Medulla oblongata (tissue), 1 donor: Measurements from ENCODE around the gene GADL1.
A peak's percentile ranks its signal among the peaks of the same experiment; 100 is the strongest.

Experiments used
- DNase-seq: peaks from one replicate; pipeline ENCODE4 v3.0.0-alpha.2; 2015; ENCODE audit errors: extremely low spot score

GADL1 gene, protein sequence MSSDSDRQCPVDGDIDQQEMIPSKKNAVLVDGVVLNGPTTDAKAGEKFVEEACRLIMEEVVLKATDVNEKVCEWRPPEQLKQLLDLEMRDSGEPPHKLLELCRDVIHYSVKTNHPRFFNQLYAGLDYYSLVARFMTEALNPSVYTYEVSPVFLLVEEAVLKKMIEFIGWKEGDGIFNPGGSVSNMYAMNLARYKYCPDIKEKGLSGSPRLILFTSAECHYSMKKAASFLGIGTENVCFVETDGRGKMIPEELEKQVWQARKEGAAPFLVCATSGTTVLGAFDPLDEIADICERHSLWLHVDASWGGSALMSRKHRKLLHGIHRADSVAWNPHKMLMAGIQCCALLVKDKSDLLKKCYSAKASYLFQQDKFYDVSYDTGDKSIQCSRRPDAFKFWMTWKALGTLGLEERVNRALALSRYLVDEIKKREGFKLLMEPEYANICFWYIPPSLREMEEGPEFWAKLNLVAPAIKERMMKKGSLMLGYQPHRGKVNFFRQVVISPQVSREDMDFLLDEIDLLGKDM

DNA sequence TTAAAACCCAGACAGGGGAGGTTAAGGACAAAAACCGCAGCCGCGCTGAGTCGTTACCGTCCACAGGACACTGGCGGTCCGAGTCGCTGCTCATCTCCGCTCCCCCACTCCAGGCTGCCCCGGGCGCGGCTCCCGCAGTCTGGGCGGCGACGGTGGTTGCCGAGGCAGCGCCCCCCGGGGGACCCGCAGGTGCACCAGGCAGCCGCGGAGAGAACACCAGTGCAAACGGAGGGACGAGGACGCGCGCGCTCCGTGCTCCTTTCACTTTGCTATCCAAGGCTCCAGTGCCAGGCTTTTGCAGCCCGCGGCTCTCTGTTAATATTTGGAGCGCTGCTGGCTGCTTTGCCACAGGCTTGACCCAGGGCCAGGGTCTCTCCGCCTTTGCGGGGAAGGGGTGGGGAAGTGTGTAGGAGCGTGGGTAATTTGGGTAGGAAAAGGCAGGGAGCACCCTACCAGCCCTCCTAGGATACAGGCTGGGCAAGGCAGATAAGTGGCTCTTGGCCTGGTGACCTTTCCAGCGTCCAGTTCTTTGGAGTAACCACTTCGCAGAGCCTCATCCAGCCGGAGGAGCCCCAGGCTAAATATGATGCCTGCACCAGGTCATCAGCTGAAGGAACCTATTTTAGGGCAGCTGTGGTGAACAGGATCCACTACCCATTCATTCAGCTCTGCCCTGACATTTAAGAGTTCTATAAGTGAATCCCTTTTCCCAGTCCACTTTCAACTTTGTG, at the start of gene GADL1:
TSS of gene GADL1 (minus strand) at position 141 of the 731 bp plus-strand sequence. CDS start at position 94, 47 bp downstream.
- no peak for DNase-seq

DNA sequence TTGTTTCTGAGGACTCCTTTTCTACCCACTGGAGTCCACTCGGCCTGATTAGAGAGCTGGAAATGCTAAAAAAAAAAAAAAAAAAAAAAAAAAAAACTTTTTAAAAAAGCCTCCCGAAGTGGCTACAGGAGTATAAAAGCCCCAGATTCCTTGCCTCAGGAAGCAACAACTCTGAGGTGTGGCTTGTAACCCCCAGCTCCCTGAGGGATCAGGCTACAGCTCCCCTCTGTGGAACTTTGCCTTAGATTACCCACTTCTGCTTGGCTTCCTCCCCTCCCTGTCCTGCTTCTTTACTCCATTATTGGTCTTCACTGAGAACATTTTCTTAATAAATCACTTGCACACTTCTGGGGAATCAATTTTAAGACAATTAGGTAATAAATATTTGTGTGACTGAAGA, 49.7 kb upstream of the GADL1 start:
- DNase-seq = no peak

DNA sequence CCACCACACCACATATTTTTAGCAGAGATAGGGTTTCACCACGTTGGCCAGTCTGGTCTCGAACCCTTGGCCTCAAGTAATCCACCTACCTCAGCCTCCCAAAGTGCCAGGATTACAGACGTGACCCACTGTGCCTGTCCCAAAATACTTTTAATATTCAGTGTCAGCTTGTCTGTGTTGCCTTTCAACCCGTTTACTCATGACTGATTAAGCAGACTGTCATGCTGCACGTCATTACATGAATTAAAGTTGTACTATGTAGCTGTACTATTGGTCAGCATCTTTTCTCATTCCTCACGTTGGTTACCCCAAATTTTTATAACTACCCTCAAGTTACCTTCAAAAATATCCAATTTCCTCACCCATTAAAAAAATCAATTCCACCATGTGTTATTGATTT, 48.7 kb upstream of the GADL1 start:
- DNase-seq = no peak

DNA sequence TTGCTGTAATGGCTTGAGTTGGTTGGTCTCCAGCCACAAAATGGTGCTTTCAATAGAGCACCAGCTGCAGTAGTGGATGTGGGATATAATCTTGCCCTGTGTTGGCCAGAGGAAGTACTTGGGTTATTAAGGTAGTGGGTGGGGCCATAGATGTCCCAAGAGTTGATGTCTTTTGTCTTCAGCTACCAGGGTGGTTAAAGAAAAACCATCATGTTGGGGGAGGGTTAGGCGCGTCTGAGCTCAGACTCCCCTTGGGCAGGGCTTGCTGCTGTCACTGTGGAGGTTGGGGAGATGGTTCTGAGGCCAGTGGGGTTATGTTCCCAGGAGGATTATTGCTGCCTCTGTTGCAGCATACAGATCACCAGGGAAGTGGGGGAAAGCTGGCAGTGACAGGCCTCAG, 46.9 kb upstream of the GADL1 start:
- no peak for DNase-seq

DNA sequence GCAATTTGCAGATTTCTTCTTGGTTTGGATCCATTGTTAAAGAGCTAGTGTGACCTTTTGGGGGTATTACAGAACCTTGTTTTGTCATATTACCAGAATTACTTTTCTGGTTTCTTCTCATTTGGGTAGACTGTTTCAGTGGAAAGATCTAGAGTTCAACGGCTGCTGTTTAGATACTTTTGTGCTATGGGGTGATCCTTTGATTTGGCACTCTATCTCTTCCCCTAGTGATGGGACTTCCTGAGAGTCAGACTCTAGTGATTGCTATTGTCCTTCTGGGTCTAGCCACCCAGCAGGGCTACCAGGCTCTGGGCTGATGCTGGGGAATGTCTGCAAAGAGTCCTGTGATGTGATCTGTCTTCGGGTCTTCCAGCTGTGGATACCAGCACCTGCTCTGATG, 46.3 kb upstream of the GADL1 start:
- no peak for DNase-seq

DNA sequence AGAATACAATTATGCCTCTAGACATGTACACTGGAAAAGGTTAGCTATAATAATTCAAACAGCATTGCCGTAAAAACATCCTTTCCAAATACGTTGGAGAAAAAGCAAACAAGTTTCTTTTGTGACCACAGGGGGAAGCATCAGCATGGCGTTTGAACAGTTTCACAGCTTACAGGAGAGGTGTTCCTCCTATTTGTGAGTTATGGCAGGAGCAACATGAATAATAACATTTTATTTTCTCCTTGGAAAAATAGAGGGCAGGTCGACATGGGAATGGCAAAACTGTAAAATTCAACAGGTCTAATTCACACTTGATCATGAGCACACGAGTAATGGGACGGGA, 39.7 kb upstream of the GADL1 start:
- peak; percentile 10 for DNase-seq

DNA sequence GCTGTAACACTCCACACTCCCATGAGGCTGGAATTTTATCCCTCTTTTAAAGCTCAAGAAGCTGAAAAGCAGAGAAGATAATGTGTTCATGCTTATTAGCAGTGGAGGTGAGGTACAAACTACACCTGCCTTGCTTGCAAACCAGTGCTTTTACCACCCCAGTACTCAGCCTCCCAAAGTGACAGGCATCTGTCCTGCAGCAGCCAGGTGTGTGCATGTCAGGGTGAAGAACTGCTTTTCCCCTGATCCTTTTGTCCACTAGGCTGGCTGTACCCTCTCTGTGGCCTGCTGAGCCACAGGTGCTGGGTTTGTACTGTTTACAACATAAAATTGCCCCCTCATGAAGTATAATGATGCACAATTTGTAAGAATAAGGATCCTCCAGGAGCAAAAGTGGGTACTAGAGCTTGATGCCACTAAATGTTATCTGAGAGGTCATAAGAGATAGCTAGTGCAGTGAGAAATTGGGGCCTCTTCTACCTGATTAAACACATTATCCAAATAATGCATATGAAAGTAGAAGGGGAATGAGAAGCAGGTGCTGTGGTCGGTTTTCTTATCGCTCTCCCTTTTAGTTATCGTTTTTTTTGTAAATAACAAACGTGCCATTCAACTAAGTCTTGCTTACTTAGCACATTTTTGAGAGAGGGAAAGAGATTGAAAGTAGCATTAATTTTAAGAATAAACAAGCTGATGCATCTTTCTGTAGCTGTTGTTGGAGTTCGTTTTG, 39.2 kb upstream of the GADL1 start:
- DNase-seq = no peak

DNA sequence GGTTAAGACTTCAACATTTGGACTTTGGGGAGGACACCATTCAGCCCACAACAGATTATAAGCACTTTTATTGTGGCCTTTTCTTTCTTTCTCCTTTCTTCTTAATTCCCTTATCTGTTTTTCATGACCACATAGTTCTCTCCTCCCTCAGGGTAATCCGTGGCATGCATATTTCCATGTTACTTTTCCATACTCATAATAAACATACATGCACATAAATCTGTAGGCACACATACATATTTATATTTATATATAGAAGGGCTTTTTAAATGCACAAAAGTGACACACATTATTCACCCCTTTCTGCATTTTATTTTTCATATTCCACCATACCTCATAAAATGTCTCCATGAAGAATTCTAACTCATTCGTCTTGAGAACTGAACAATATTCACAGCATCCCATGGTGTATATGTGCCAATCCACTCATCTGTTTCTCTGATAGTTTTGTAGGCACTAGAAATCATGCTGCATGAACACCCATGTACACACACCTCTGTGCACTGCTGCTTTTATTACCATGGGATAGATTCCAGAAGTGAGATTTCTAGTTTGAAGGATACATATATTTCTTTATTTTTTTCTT, 38.1 kb upstream of the GADL1 start:
- no peak for DNase-seq

DNA sequence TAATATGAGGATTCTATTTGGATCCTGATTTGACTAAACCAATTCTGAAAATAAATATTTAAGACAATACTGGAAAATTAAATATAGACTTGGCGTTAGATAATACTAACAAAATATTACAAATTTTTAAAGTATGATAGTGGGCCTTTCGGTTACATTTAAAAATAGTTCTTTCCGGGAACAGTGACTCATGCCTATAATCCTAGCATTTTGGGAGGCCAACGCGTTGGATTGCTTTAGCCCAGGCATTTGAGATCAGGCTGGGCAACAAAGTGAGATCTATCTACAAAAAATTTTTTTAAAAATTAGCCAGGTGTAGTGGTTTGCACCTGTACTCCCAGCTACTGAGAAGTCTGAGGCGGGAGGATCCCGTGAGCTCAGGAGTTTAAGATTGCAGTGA, 30.3 kb upstream of the GADL1 start:
- no peak for DNase-seq

DNA sequence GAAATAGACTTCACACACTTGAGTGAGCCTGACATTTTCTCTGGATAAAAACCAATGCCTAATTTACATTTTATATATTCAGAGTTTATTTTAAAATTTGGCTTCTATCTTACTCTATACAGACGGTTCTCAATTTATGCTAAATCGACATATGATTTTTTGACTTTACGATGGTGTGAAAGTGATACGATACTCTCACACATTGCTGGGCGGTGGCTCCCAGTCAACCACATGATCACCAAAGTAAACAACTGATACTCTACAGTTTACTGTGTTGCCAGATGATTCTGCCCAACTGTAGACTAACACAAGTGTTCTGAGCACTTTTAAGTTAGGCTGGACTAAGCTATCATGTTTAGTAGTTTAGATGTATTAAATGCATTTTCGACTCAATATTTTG, 25.1 kb upstream of the GADL1 start:
- DNase-seq = no peak

DNA sequence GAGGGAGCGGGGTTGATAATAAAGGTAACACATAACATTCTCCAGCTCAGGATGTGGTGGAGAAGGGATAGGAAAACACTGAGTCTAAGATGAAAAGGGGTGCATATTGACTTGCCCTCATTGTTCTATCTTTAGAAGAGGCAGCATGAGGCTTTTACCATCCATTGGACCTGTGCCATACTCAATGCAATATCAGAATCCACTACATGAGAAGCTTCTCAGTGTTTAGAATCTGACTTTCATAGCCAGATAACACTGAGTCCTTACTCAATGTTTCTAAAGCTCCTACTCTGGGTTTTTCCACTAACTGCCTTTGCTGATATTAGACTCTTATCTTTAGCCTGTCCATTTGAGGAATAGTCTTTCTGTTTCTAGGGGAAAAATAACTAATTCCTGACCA, 24.3 kb upstream of the GADL1 start:
- no peak for DNase-seq

DNA sequence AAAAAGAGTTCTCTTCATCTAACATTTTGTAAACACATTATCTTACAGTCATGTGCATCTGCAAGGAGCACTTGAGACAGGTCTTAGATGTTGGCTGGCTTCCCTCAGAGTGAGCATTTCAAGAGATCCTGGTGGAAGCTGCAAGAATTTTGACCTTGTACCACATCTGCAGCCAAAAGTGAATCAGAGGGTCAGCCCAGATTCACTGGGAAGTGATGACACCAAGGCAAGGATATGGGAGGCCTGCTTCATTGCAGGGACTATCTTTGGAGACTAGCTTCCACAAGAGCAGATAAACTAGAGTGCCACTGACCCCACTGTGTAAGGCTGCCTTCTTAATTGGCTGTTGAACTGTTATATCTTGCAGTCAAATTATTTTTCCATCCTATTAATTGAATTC, 21.3 kb upstream of the GADL1 start:
- no peak for DNase-seq

DNA sequence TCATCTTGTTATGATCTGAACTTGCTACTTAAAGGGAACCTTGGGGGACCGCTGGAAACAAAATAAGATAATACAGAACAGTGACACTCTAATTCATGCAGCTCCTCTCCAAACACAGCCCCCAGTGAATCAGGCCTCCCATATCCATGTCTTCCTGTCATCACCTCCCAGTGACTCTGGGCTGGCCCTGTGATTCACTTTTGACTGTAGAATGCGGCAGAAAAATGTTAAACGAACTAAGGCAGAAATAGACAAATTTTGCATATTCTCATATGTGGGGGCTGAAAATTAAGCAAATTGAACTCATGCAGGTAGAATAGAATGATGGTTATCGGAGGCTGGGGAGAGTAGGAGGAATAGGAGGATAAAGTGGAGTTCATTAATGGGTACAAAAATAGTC, 20.2 kb upstream of the GADL1 start:
- DNase-seq = no peak

DNA sequence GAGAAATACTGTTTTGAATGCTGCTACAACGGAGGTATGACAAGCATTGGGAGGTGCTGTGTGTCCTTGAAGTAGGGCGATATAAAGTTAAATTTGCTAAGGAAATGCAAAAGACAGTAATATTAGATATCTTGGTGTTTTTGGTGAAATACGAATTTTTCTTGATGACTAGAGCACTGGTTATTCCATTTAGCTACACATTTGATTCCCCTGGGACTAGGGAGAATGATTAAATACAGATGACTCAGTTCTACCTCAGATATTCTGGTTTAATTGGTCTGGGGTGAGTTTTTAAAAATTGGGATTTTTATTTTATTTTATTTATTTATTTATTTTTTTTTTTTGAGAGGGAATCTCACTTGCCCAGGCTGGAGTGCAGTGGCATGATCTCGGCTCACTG, 18.7 kb upstream of the GADL1 start:
- DNase-seq = no peak

DNA sequence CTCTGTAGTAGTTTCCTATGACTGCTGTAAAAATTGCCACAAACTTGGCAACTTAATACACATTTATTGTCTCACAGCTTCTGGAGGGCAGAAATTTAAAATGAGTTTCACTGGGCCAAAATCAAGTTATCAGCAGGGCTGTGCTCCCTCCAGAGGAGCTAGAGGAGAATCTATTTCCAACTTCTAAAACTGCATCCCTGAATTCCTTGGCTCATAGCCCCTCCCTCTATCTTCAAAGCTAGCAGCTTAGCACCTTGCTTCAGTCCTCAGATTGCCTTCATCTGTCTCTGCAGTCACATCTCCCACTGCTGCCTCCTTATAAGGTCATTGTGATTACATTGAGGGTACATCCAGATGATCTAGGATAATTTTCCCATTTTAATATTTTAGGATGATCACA, 17.8 kb upstream of the GADL1 start:
- DNase-seq = no peak

DNA sequence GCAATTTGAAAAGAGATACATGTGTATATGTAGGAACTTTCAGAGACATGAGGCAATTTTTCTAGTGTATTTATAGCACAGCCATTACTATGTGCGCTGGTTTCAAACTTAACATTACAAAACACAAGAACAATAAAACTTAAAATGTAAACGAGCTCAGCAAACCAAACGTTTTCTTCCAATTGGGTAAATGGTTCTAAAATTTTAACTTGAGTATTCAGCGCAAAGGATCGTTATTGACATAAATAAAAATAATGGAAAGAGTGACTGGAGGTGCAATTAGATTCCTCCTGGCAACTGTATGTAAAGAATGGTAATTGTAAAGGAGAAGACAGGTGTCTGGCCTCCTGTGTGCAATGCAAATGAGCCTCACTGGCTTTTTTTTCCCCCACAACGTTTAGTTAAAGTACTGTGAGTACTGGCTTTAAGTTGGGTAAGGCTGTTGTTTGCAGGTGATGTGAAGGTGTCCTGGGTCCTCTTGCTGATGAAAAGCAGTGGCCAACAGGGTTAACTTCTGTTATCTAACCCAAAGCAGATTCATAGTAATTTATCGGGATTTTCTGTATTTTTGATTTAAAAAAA, 14.1 kb upstream of the GADL1 start:
- no peak for DNase-seq

DNA sequence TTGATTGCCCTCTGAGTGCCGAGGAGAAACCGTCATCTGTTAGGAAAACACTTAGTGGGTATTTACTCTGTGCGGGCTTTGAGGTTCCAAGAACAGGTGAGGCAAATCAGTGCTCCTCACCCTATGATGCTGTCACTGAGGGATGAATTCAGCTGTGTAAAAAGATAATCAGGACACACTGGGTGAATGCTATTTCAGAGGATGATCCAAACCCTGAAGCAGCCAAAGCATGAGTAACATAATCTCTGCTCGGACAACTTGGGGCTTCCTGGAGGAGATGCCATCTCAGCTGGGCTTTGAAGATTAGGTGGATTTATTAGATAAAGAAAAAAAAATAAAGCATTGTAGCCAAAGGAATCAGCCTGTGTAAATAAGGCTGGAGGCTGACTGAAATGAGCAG, 10.5 kb upstream of the GADL1 start:
- no peak for DNase-seq

DNA sequence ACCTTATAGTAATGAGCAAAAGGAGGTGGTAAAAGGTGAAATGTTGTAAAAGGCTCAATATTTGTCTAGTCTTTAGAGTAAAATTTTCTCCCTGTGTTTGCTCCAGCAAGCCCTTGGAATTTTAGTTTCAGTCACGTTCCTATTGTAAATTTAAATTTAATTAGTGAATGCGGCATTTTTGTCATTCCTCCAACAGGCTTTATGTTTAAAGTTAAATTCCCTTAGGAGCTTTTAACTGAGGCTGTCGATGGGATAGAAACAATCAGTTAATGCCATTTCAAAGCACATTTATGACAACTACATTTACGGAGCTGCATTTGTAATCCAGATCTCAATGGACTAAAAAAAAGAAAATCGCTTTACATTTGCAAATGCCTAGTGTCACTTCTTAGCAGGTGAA, 868 bp upstream of the GADL1 start:
- DNase-seq = no peak

DNA sequence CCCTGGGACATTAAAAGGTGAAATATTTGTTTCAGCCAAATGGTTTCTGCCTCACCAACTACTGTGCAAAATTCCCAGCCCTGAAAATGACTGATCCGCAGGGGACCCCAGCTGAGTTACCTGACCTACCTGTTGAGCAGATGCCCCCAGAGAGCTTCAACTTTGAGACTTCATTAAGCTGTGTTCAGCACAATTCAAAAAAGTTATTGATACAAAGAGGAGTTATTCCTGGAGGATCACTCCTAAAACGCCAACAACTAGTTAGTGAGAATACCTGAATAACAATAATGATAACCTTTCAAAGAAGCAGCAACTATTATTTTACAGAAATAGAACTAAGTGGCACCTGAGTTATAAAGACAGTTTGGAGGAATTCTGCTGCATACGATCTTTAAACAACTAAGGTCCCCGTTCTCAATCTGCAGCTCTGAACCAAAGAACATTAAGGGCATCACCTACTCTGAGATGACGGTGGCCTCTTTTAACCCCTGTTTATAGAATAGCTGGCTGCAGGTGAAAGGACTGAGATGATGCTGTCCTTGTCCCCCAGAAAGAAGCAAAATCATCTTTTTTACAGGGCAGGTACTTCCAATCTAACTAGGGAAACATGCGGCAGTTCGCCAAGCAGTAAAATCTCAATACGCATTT, 659 bp downstream of the GADL1 start:
- no peak for DNase-seq

DNA sequence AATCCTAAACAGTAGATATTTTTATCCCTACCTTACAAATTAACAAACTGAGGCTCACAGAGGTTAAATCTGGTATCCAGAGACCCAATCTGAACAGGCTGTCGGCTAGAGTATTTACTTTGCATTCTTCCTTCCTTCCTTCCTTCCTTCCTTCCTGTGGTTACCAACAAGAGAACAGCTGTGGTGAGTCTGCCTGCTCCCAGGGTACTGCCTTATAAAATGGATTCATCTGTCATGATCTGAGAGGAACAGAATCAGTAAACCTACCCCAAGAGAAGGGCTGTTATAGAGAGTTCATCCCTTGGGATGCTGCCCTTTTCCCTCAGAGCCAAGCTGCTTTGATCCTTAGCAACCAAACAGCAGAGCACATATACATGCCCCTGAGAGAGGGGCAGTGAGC, 3.6 kb downstream of the GADL1 start:
- DNase-seq = no peak

DNA sequence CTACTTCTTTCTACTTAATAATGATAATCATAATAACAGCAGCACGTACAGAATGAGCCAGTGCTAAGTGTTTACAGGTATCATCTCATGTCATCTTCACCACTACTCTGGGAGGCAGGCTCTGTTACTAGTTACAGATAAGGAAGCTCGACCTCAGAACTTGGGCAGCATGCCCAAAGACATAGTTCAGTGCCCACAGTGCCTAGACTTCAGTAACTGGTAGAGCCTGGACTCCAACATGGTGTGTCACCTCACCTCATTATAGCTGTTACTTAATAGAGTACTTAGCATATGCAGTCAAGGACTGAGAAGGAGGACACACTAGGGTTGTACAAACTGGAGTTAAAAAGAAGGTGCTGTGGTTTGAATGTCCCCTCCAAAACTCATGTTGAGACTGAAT, 7.6 kb downstream of the GADL1 start:
- no peak for DNase-seq
